GM11168 (cell line): ENCODE results near the gene EEF1AKMT3.
"Not testable (repeated sequence)": the region's sequence is repeated elsewhere in the genome, so short reads cannot be mapped to it uniquely, and the experiment has no call there.

ENCODE experiments used
- in situ Hi-C: fragments of 300-500 bp; cut with MboI; formaldehyde crosslinking; loops from one replicate; pipeline ENCODE4 v1.12.0; 2022; ENCODE audit warnings: low sequenced_read_pairs; ENCODE audit not compliant: unreplicated experiment

Gene EEF1AKMT3

DNA sequence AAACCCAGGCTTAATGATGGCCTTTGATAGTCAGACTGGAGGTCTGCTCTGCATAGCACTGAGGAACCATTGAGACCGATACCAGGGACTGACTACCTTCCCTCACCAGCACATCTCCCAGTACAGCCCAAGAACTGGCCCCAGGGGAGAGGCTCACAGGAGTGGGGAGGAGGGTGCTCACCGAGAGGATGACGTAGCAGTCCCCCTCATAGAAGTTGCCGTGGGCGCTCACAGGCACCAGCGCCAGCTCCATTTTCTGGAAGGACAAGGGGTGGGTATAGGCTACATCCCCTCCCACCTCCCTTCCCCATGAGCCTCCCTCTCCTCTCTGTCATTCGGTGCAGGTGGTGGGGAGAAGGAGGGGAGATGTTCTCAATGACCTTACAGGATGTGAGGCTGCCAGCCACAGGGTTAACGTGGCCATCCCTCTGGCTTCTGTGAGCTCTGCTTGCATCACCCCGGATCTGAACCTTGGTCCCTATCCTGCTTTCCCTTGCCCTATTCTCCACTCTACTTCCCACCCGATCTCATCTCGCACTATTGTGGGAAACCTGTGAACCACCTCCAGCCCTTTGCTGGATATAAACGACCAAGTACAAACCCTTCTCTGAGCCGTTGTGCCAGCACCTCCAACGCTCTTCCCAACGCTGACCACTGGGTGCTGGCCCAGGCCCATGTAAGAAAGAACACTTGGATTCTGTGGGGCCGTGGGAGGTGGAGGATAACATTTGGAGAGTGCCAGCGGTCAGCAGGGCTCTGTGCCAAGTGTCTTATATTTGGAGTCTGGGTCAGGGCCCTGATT is 41.8 kb downstream of the EEF1AKMT3 start:
- in situ Hi-C loops: no loop called here

GRCh38 chr12:57815177-57816000 is 43.0 kb downstream of the EEF1AKMT3 start:
- in situ Hi-C loops: no loop called here

DNA sequence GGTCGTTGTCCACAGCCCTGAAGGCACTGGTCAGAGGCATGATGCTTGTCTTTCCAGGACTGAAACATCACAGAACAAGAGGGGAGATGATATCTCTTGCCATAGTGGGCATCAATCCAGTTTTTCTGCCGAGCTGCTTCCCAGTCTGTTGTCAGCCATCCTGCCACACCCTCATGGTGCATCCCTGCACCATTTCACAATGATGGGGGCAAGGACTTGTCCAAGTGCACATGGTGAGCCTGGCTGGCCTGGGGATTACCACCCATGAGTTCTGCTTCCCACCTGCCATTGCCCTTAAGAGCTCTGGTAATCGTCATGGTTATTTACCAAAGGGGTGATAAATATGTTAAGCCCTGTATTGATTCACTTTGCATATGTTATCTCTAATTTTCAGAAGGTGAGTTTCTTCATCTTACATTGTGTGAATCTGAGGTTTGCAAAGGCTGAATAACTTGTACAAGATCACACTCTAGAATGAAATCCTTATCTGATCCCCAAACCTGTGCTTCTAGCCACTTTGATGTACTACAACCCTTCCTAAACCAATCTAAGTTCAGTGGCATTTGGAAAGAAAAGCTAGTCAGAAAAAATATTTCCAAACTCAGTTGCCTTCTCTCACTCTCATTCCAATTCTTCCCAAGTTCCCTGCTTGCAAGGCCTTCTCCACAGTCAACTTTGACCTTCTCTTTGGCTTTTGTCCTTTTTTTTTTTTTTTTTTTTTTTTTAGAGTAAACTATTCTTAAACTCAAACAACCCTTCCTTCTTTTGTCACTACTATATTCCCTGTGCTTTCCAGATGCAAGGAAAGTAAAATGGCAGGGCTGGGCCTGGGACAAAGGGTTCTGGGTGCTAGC is 43.8 kb downstream of the EEF1AKMT3 start:
- in situ Hi-C loops: no loop called here

- in situ Hi-C loops: no loop called here
These were observed 44.4 kb downstream of the EEF1AKMT3 start for GRCh38 chr12:57816855-57817151.

DNA sequence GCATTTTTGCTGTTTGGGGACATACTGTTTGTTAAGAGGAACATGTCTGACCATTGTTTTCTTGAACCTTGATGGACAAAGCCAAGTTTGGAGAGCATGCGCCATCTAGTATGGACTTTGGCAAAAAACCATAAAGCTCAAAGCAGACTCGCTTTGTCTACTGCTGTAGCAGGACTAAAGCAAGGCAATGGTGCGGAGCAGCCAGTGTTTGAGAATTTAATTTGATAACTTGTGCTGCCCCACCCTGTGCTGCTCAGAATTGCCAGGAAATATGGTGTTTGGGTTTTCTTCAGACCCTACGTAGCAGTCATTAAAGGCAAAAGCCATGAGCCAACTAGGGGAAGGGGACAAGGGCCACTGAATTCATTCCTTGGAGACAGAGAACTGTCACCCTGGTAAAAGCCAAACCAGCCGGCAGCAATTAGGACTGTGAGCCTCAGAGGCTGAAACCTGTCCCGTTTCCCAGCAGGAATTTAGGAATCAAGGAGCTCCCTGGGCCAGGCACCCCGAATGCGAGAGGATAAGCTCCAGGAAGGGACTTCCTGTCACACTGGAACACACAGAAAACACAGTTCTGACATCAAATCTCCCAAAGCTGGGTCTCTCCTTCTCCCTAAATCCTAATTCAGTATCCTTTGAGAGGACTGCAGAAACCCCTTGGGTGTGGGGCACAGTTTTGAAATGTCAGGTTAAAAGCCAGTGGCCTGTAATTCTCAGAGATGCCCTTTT is 45.0 kb downstream of the EEF1AKMT3 start:
- in situ Hi-C loops: no loop called here

- in situ Hi-C loops: not testable (repeated sequence)
These were observed 45.5 kb downstream of the EEF1AKMT3 start for GRCh38 chr12:57817990-57818331.

- in situ Hi-C loops: not testable (repeated sequence)
These were observed 47.7 kb downstream of the EEF1AKMT3 start for GRCh38 chr12:57820119-57820518.

- in situ Hi-C loops: not testable (repeated sequence)
These were observed 48.6 kb downstream of the EEF1AKMT3 start for GRCh38 chr12:57821015-57821414.

DNA sequence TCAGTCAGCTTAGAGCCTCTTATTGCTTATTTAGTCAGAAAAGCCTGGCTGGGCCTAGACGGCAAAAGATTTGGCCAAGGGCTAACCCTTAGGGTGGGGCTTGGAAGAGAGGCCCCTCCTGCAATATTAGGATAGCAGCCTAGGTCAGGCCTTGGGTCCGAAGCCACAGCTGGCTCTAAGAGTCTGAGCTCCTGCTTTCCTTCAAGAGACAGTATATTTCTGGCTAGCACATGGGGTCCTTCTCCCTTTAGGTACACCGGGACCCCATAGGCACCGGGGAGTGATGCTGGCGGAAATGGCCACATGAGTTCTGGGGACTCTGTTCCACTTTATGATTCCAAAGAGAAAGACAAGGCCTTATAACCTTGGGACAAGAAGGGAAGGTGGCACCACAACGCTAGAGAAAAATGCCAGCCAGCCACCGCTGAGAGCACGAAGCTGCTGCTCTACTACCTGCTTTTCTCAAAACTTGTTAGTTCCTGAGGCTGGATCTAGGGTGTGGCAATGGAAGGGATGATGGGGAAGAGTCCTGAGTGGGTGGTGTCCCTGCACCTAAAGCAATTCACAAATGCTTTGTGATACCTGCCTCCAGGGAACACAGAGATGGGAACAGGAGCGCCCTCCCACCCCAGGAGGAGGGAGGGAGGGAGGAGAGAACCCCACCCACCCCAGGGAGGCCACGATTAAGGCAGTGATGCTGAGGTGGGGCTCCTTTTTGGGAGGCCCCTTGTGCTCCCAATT is 49.2 kb downstream of the EEF1AKMT3 start:
- in situ Hi-C loops: no loop called here

GRCh38 chr12:57822392-57823130 is 50.1 kb downstream of the EEF1AKMT3 start:
- in situ Hi-C loops: no loop called here

- in situ Hi-C loops: no loop called here
These were observed 50.9 kb downstream of the EEF1AKMT3 start for GRCh38 chr12:57823131-57823907.

- in situ Hi-C loops: no loop called here
These were observed 51.7 kb downstream of the EEF1AKMT3 start for GRCh38 chr12:57823908-57824640.

DNA sequence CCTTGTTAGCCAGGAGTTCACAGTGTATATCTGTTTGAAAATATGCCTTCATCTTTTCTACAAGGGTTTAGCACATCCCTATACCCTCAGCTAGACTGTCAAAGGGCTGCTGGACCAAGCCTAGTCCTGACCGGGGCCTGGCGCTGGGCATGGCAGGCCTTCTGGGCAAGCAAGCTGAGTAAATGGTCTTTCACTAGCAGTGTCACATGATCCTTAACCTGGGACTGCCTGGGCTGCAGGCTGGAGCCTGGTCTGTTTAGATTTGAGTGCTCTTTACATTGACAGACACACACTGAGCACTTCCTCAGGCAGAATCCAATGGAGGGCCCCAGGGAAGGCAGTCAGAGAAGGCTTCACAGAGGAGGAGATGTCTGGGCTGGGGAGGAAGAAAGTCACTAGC is 53.0 kb downstream of the EEF1AKMT3 start:
- in situ Hi-C loops: no loop called here

DNA sequence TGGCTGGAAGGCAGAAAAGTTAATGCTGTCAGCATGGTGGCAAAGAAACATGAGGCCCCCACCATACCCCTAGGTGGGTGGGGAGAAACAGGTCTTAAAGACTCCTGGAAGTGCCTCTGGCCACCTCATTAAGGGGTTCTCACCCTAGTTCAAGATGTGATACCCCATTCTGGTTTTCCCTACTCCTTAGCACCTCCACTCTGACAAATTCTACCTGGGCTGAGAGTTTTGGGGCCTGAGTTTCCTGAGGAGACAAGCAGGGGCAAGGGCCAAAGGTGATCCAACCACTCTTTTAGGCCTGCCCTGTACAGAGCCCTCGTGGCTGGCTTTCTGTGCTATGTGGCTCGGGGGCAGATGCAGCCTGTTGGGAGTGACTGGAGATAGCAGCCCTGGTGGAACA is 54.0 kb downstream of the EEF1AKMT3 start:
- in situ Hi-C loops: no loop called here

- in situ Hi-C loops: no loop called here
These were observed 54.6 kb downstream of the EEF1AKMT3 start for GRCh38 chr12:57826966-57827365.

- in situ Hi-C loops: no loop called here
These were observed 56.8 kb downstream of the EEF1AKMT3 start for GRCh38 chr12:57829025-57829777.

DNA sequence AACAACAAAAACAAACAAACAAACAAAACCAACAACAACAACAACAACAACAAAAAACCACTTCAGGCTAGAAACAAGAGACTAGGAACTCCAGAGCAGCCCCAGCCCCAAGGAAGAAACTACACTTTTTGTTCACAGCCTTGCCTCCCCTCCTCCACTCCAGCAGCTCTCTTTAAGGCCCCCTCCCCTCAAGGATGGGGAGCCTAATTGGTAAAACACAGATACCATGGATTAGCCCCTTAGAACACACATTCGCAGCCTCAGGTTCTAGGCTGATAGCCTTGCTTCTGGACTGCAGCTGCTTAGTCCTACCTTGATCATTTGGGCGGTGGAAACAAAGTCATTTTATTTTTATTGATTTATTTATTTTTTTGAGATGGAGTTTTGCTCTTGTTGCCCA is 58.0 kb downstream of the EEF1AKMT3 start:
- in situ Hi-C loops: loop anchor here (5.0 kb wide), 1 partner anchor 77 kb away; no protein-coding TSS in a partner anchor
